ENCODE data around the gene GPI.

DNA sequence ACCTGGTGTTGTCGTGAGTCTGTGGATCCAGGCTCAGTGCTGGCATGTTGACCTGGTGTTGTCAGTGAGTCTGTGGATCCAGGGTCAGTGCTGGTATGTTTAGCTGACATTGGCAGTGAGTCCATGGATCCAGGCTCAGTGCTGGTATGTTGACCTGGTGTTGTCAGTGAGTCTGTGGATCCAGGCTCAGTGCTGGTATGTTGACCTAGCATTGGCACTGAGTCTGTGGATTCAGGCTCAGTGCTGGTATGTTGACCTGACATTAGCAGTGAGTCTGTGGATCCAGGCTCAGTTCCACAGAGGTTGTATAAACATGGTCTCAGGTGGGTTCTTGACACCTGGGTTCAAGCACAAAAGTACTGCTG is 22.4 kb downstream of the GPI start:
- TF ChIP-seq EZH2 (IDR thresholded peaks at IDR 0.05; ENCODE audit: insufficient read depth, poor library complexity, severe bottlenecking) (no peak), EZH2phosphoT487 (IDR thresholded peaks at IDR 0.05; ENCODE audit: insufficient read depth, low read depth) (no peak)

Data from GM23248 (cell line).